GM03348 (cell line): ENCODE measurements around the gene PLOD3.
"Not testable (repeated sequence)": the region's sequence is repeated elsewhere in the genome, so short reads cannot be mapped to it uniquely, and the experiment has no call there.

Source experiments
- DNase-seq: peaks from one replicate; pipeline ENCODE4 v3.0.0; 2012; ENCODE audit warnings: low spot score

PLOD3 gene

GRCh38 chr7:101217388-101218235 is at the start of gene PLOD3, which contains the start of gene ZNHIT1:
PLOD3 (minus strand) TSS chr7:101217581; CDS start chr7:101217274, 307 bp downstream.
ZNHIT1 (plus strand) TSS chr7:101218165; CDS start chr7:101218196, 31 bp downstream.
- peak; percentile 98 for DNase-seq

DNA sequence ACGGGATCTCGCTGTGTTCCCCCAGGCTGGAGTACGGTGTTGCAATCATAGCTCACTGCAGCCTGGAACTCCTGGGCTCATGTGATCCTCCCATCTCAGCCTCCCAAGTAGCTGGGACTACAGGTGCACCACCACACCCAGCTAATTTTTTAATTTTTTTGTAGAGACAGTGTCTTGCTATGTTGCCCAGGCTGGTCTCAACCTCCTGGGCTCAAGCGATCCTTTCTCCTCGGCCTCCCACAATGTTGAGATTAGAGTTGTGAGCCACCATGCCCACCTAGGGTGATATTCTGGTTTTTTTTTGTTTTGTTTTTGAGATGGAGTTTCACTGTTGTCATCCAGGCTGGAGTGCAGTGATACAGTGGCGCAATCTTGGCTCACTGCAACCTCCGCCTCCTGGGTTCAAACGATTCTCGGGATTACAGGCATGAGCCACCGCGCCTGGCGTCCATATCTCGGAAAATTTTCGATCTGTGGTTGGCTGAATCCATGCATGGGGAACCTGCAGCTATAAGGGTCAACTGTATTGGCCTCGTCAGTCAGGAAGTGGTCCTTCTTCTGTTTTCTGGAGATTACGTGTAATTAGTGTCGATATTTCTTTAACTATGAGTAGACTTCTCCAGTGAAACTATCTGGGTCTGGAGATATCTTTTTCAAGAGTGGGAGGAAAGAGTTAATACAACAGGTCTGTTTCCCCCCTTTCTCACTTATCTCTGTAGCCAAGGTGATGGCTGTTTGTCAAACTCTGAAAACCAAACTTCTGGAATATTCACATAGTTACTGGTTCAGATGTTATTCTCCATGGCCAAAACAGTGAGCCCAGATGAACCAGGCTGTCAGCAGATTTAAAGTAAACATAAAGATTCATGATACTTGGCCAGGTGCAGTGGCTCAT is 48.5 kb upstream of the PLOD3 start:
- no peak for DNase-seq

DNA sequence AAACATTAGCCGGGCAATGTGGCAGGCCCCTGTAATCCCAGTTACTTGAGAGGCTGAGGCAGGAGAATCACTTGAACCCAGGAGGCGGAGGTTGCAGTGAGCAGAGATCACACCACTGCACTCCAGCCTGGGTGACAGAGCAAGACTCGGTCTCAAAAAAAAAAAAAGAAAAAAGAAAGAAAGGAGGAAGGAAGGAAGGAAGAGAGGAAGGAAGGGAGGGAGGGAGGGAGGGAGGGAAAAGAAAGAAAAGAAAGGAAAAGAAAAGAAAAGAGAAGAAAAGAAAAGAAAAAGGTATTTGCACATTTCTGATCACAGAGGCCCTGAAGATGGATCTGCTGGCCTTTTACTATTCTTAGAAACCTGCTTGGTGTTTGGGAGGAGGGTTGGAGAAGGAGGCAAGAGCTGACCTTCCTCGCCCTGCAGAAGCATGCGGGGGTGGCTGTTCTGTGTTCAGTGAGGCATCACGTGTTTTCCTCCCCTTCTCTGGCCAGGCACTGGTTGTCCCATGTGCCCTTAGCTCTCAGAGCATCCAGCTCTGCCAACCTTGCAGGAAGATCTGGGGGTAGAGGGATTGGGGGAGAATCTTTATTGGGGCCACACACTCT is 46.8 kb upstream of the PLOD3 start:
- DNase-seq, result not testable (repeated sequence)

GRCh38 chr7:101258243-101258731 is 40.9 kb upstream of the PLOD3 start:
- no peak for DNase-seq

DNA sequence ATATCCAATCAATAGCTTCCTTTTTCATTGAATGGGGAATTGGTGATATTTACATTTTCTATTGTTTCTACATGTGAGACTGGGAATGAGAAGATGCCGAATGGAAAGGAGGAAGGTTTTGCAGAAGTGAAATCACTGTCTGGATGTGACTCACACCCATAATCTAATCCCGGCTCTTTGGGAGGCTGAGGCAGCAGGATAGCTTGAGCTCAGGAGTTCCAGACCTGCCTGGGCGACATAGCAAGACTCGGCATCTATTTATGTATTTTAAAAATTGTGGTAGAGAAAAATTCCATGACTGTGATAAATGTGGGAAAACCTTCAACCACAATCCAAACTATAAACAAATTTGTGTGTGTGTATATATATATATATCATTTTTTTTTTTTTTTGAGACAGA is 38.4 kb upstream of the PLOD3 start:
- no peak for DNase-seq

DNA sequence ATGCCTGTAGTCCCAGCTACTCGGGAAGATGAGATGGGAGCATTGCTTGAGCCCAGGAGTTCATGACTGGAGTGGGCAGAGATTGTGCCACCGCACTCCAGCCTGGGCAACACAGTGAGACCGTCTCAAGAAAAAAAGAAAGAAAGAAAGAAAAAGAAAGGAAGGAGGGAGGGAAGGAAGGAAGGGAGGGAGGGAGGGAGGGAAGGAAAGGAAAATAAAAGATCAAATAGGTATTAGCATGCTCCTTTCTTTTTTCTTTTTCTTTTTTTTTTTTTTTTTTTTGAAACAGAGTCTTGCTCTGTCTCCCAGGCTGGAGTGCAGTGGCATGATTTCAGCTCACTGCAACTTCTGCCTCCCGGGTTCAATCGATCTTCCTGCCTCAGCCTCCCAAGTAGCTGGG is 35.8 kb upstream of the PLOD3 start:
- DNase-seq, result not testable (repeated sequence)

- peak; percentile 99 for DNase-seq
These were observed 34.7 kb upstream of the PLOD3 start for GRCh38 chr7:101251871-101252659.

- DNase-seq, result no peak
These were observed 32.9 kb upstream of the PLOD3 start for GRCh38 chr7:101250324-101250723.

DNA sequence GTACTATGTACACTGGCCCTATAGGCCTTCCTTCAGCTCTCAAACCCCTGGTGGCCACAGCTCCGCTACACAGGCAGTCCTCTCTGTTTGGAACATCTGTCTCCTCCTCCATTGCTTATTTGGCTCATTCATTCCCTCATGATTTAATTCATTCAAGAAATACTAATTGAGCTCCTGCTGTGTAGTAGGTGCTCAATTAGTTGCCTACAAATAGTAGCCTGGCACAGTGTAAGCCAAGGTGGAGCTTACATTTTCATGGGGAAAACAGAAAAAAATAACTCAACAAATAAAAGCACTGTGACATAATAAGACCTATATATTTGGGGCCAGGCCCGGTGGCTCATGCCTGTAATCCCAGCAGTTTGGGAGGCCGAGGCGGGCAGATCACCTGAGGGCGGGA is 30.9 kb upstream of the PLOD3 start:
- DNase-seq, result no peak

- no peak for DNase-seq
These were observed 27.8 kb upstream of the PLOD3 start for GRCh38 chr7:101245147-101245668.

GRCh38 chr7:101244375-101245146 is 27.2 kb upstream of the PLOD3 start, which contains the start of gene FIS1:
FIS1 (minus strand) TSS chr7:101245081; CDS start chr7:101245004, 77 bp downstream.
- peak; percentile 96 for DNase-seq

- peak; percentile 44 for DNase-seq
These were observed 26.4 kb upstream of the PLOD3 start for GRCh38 chr7:101243646-101244374.

GRCh38 chr7:101241443-101242349 is 24.3 kb upstream of the PLOD3 start:
- DNase-seq, result no peak

- DNase-seq, result no peak
These were observed 23.6 kb upstream of the PLOD3 start for GRCh38 chr7:101241015-101241363.

DNA sequence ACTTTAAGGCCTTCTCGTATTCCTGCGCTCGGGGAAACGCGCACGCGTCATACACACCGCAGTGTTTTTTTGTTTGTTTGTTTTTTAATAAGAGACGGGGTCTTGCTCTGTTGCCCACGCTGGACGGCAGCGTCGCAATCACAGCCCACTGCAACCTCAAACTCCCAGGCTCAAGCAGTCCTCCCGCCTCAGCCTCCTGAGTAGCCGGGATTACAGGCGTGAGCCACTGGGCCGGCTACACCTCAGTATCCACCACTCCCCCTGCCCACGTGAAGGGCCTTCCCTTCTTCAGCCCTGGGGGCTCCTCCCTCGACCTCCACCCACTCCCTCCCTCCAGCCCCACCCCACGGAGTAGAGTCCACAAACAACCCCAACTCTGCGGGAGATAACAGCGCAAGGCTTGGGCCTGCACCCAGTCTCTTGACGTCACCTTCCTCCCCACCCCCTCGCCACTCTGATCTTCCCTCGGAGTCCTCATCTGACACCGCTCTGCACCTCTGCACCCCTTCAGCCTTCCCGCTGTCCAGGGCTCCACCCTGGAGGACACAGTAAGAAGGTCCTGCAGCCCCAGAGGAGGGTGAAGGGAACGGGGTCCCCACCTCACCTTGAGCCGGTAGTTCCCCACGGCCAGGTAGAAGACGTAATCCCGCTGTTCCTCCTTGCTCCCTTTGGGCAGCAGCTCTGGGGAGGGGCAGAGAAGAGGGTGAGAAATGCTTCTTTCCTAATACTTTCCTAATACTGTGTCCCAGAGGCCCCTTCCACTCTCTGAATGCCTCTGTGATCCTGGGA is 23.0 kb upstream of the PLOD3 start:
- DNase-seq, result no peak

GRCh38 chr7:101239951-101240220 is 22.5 kb upstream of the PLOD3 start:
- DNase-seq, result no peak

DNA sequence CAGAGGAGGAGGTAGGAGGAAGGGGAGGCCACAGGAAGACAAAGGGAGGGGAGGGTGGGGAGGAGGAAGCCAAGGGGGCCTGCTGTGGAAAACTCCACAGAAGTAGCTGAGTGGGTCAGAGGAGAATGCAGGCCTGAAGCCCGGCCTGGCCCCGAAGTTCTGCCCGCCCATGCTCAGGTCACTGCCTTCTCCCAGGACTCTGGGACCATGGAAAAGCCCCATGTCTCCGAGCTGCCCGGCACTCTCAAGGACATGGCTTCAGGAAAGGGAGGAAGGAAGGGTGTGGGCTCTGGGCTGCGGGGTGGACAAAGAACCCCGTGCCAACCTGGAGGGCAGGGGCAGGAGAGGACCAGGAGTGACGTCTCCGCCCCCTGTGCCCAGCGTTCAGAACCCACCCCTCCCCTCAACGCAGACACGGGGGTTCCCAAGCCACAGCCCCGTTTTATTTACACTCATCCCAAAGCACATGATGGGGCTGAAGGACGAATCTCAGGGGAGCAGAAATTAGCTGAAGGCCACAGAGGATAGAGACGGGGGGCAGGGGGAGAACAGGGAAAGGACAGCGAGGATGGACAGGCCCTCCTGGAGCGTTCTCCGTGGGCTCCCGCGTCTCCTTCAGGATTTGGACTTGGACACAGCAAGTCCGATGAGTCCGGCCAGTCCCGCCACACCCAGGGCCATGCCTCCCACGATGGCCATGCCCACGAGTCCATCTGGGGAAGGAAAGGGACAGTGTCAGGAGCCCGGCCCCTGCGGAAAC is 22.0 kb upstream of the PLOD3 start:
- no peak for DNase-seq
